ENCODE measurements around the gene TGM1. TPM values are rescaled to one million over a fixed set of nuclear protein-coding genes. Genes with fewer than 3 reads are reported as not detected.

Gene TGM1
- total and polyA plus RNA-seq, 2 experiments from 2014 or later, result 0.31 to 0.63 TPM

- Histone ChIP-seq H3K27me3 (ENCODE audit: insufficient read depth) (no peaks in the 10 kb centered on the region), H3K4me1 (ENCODE audit: insufficient read depth) (peaks cover 16% of the 10 kb centered on the region; the same call in 1 of the 2 replicates), H3K36me3 (ENCODE audit: insufficient read depth) (peaks cover 2% of the 10 kb centered on the region), H2AFZ (no peak overlapping the region), H3K79me2 (replicated peaks; ENCODE audit: insufficient read depth) (peaks cover 13% of the 10 kb centered on the region), H4K20me1 (replicated peaks; ENCODE audit: insufficient read depth) (peaks cover 12% of the 10 kb centered on the region; the same call in 1 of the 2 replicates), H3K27ac (ENCODE audit: low read depth) (0 out of 2 replicates have a peak overlapping the region, but pooled peaks have one; percentile 28), H3F3A (replicated peaks; ENCODE audit: low read depth) (peaks cover 7% of the 10 kb centered on the region), H3K4me3 (no peak overlapping the region), H3K4me2 (no peak overlapping the region), H3K9me2 (ENCODE audit: insufficient read depth) (no peaks in the 10 kb centered on the region)
- no peak overlapping the region for H3K27ac Mint-ChIP-seq
- ATAC-seq, result peak; percentile 45
- H3K27me3 Mint-ChIP-seq (ENCODE audit: insufficient read depth, low read depth, poor library complexity), result peaks cover 13% of the 10 kb centered on the region
- peaks cover 2% of the 10 kb centered on the region; the same call in 1 of the 3 replicates for H3K9me3 Mint-ChIP-seq
- peak overlapping the region; percentile 14; the same call in 1 of the 3 replicates for H3K4me3 Mint-ChIP-seq
- peaks cover 21% of the 10 kb centered on the region for H3K4me1 Mint-ChIP-seq
- H3K36me3 Mint-ChIP-seq (ENCODE audit: low read depth), result peaks cover 15% of the 10 kb centered on the region
- no peak for TF ChIP-seq REST (IDR thresholded peaks at IDR 0.05; ENCODE audit: unreplicated experiment)
- no peak for TF ChIP-seq STAT1 (IDR thresholded peaks at IDR 0.05; ENCODE audit: unreplicated experiment)
- no peak for TF ChIP-seq CREB1 (CRISPR knock-in tag; IDR thresholded peaks at IDR 0.05; ENCODE audit: low read depth)
- peak; percentile 56 to 70 for TF ChIP-seq CTCF (conservative IDR thresholded peaks at IDR 0.05; ENCODE audit: low read depth in 2 of 2)
- no peak for TF ChIP-seq ZNF331 (CRISPR knock-in tag; IDR thresholded peaks at IDR 0.05; ENCODE audit: low read depth)
- TF ChIP-seq NANOG (IDR thresholded peaks at IDR 0.05; ENCODE audit: borderline replicate concordance), result no peak
- TF ChIP-seq POLR2AphosphoS5 (IDR thresholded peaks at IDR 0.05; ENCODE audit: low read depth), result no peak
- no peak for TF ChIP-seq ZNF114 (CRISPR knock-in tag; IDR thresholded peaks at IDR 0.05)
- peak; percentile 84 for DNase-seq (ENCODE audit: low spot score)
Observed at GRCh38 chr14:24297190-24297964, 34.4 kb upstream of the TGM1 start.
